Stimulated activated CD4-positive, alpha-beta T cell treated with anti-CD3 and anti-CD28 coated beads, Interleukin-1b, Interleukin-23, amount 100 ng/mL, for 48 hours (primary cell): ENCODE data around the gene MED13L.

ENCODE experiments used
- DNase-seq: peaks from one replicate; pipeline ENCODE4 v3.0.0-alpha.2; 2020

The MED13L gene

GRCh38 chr12:116174006-116174405, 103.5 kb downstream of the MED13L start:
- no peak for DNase-seq

GRCh38 chr12:116172224-116172849, 105.2 kb downstream of the MED13L start:
- peak; percentile 48 for DNase-seq

- no peak for DNase-seq
Observed at GRCh38 chr12:116171549-116171948, 105.9 kb downstream of the MED13L start.

GRCh38 chr12:116169071-116169470, 108.4 kb downstream of the MED13L start:
- no peak for DNase-seq

GRCh38 chr12:116166306-116166705, 111.2 kb downstream of the MED13L start:
- no peak for DNase-seq

GRCh38 chr12:116165036-116165425, 112.5 kb downstream of the MED13L start:
- no peak for DNase-seq

- no peak for DNase-seq
Observed at GRCh38 chr12:116164250-116165035, 113.0 kb downstream of the MED13L start.

- DNase-seq: no peak
Observed at GRCh38 chr12:116162071-116162470, 115.4 kb downstream of the MED13L start.

- DNase-seq: no peak
Observed at GRCh38 chr12:116161588-116161987, 115.9 kb downstream of the MED13L start.

GRCh38 chr12:116160883-116161458, 116.5 kb downstream of the MED13L start:
- no peak for DNase-seq

- no peak for DNase-seq
Observed at GRCh38 chr12:116160231-116160630, 117.3 kb downstream of the MED13L start.

- no peak for DNase-seq
Observed at GRCh38 chr12:116159593-116160200, 117.8 kb downstream of the MED13L start.

GRCh38 chr12:116159175-116159574, 118.3 kb downstream of the MED13L start:
- no peak for DNase-seq

- no peak for DNase-seq
Observed at GRCh38 chr12:116157845-116158267, 119.6 kb downstream of the MED13L start.

GRCh38 chr12:116156614-116157013, 120.9 kb downstream of the MED13L start:
- no peak for DNase-seq

- DNase-seq: no peak
Observed at GRCh38 chr12:116155383-116155782, 122.1 kb downstream of the MED13L start.

GRCh38 chr12:116153983-116154382, 123.5 kb downstream of the MED13L start:
- no peak for DNase-seq

- no peak for DNase-seq
Observed at GRCh38 chr12:116153113-116153512, 124.4 kb downstream of the MED13L start.

- no peak for DNase-seq
Observed at GRCh38 chr12:116152268-116152667, 125.2 kb downstream of the MED13L start.

GRCh38 chr12:116150452-116150851, 127.0 kb downstream of the MED13L start:
- DNase-seq: no peak

GRCh38 chr12:116150001-116150400, 127.5 kb downstream of the MED13L start:
- DNase-seq: no peak

- DNase-seq: no peak
Observed at GRCh38 chr12:116148844-116149243, 128.6 kb downstream of the MED13L start.

- no peak for DNase-seq
Observed at GRCh38 chr12:116146386-116146785, 131.1 kb downstream of the MED13L start.

- DNase-seq: no peak
Observed at GRCh38 chr12:116145451-116145850, 132.0 kb downstream of the MED13L start.
